Measurements from ENCODE around the gene CMIP.

DNA sequence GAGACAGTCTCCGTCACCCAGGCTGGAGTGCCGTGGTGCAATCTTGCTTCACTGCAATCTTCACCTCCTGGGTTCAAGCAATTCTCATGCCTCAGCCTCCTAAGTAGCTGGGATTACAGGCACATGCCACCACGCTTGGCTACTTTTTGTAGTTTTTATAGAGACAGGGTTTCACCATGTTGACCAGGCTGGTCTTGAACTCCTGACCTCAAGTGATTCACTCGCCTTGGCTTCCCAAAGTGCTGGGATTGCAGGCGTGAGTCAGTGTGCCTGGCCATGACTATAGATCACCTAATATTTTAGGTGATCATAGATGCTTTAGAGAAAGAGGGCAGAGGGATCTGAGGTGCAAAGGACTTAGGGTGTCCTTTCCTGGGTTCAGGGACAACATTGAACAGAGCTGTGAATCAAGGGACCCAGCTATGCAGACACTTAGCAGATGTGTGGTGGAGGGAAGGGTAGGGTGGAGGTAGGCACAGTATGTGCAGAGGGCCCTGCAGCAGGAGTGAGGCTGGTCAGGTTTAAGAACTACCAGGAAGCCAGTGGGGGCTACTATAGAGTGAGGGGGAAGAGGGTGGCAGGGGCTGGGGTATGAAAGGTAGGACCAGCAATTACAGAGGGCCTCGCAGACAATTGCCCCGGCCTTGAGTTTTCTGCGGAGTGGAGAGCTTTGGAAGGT, 116.5 kb downstream of the CMIP start:
- TF ChIP-seq HMGXB4 (CRISPR knock-in tag; IDR thresholded peaks at IDR 0.05): no peak
- no peak for TF ChIP-seq CREB1 (CRISPR knock-in tag; IDR thresholded peaks at IDR 0.05)
- TF ChIP-seq, protein P1, sequence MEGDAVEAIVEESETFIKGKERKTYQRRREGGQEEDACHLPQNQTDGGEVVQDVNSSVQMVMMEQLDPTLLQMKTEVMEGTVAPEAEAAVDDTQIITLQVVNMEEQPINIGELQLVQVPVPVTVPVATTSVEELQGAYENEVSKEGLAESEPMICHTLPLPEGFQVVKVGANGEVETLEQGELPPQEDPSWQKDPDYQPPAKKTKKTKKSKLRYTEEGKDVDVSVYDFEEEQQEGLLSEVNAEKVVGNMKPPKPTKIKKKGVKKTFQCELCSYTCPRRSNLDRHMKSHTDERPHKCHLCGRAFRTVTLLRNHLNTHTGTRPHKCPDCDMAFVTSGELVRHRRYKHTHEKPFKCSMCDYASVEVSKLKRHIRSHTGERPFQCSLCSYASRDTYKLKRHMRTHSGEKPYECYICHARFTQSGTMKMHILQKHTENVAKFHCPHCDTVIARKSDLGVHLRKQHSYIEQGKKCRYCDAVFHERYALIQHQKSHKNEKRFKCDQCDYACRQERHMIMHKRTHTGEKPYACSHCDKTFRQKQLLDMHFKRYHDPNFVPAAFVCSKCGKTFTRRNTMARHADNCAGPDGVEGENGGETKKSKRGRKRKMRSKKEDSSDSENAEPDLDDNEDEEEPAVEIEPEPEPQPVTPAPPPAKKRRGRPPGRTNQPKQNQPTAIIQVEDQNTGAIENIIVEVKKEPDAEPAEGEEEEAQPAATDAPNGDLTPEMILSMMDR (IDR thresholded peaks at IDR 0.05): no peak
- no peak for TF ChIP-seq ATF3 (CRISPR knock-in tag; conservative IDR thresholded peaks at IDR 0.05)
- TF ChIP-seq SMAD4 (CRISPR knock-in tag; IDR thresholded peaks at IDR 0.05): no peak
- no peak for TF ChIP-seq GABPB1 (CRISPR knock-in tag; IDR thresholded peaks at IDR 0.05)
- no peak for TF ChIP-seq ATF6 (CRISPR knock-in tag; IDR thresholded peaks at IDR 0.05)
- no peak for TF ChIP-seq NR2C2 (CRISPR knock-in tag; IDR thresholded peaks at IDR 0.05)
- TF ChIP-seq, protein P2, sequence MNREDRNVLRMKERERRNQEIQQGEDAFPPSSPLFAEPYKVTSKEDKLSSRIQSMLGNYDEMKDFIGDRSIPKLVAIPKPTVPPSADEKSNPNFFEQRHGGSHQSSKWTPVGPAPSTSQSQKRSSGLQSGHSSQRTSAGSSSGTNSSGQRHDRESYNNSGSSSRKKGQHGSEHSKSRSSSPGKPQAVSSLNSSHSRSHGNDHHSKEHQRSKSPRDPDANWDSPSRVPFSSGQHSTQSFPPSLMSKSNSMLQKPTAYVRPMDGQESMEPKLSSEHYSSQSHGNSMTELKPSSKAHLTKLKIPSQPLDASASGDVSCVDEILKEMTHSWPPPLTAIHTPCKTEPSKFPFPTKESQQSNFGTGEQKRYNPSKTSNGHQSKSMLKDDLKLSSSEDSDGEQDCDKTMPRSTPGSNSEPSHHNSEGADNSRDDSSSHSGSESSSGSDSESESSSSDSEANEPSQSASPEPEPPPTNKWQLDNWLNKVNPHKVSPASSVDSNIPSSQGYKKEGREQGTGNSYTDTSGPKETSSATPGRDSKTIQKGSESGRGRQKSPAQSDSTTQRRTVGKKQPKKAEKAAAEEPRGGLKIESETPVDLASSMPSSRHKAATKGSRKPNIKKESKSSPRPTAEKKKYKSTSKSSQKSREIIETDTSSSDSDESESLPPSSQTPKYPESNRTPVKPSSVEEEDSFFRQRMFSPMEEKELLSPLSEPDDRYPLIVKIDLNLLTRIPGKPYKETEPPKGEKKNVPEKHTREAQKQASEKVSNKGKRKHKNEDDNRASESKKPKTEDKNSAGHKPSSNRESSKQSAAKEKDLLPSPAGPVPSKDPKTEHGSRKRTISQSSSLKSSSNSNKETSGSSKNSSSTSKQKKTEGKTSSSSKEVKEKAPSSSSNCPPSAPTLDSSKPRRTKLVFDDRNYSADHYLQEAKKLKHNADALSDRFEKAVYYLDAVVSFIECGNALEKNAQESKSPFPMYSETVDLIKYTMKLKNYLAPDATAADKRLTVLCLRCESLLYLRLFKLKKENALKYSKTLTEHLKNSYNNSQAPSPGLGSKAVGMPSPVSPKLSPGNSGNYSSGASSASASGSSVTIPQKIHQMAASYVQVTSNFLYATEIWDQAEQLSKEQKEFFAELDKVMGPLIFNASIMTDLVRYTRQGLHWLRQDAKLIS (CRISPR knock-in tag; IDR thresholded peaks at IDR 0.05; ENCODE audit: borderline replicate concordance): no peak
- TF ChIP-seq NFATC4 (CRISPR knock-in tag; IDR thresholded peaks at IDR 0.05): no peak
- TF ChIP-seq SP1 (CRISPR knock-in tag; conservative IDR thresholded peaks at IDR 0.05): no peak

Data from WTC11 (cell line).